ENCODE measurements around the gene SCGB1C2.

DNA sequence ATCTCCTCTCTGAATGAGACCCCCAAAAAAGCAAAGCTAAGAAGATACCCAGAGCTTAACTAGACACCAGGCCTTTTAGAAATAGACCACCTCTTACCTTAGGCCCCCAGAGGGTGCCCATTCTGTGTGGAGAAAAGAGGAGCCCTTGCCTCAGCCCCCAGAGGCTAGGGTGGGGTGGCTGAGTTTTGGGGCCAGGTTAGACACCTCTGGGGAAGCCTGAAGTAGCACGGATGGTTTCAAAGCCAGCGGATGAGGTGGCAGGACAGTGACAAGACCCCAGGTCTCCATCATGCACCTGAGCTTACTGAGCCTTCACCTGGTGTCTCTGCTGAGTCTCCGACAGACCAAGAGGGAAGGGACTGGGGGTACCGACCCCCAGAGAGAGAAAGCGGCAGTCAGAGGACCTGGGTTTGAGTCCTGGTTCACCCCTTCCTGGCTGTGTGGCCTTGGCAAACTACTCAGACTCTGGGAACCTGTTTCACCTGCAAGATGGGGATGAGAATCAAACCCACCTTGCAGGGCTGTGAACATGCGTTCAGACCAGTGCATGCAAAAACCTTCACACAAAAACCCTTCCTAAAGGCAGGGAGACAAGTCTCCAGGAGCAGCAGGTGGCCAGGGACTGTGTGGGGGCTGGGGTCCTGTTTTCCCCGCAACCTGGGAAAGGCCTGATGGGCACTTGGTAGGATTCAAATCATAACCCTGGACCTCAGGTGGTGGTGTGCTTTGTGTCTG lies 7.7 kb downstream of the SCGB1C2 start:
- TF ChIP-seq, protein P1, sequence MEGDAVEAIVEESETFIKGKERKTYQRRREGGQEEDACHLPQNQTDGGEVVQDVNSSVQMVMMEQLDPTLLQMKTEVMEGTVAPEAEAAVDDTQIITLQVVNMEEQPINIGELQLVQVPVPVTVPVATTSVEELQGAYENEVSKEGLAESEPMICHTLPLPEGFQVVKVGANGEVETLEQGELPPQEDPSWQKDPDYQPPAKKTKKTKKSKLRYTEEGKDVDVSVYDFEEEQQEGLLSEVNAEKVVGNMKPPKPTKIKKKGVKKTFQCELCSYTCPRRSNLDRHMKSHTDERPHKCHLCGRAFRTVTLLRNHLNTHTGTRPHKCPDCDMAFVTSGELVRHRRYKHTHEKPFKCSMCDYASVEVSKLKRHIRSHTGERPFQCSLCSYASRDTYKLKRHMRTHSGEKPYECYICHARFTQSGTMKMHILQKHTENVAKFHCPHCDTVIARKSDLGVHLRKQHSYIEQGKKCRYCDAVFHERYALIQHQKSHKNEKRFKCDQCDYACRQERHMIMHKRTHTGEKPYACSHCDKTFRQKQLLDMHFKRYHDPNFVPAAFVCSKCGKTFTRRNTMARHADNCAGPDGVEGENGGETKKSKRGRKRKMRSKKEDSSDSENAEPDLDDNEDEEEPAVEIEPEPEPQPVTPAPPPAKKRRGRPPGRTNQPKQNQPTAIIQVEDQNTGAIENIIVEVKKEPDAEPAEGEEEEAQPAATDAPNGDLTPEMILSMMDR (IDR thresholded peaks at IDR 0.05 in 8 of 11, conservative IDR thresholded peaks at IDR 0.05 in 3 of 11): no peak
- no peak for TF ChIP-seq POLR2A (IDR thresholded peaks at IDR 0.05)
